Ovary (tissue), 3 donors: ENCODE results near the gene CENPVL1.
"Not testable (repeated sequence)": the region's sequence is repeated elsewhere in the genome, so short reads cannot be mapped to it uniquely, and the experiment has no call there.

Experiments
- CTCF ChIP-seq, 3 donors: fragments of 450-650 bp in 2 of 3; fragments of 200-600 bp in 1 of 3; IDR thresholded peaks; one replicate each; pipeline versions ENCODE4 v1.5.1 to v1.8.0; 2016 to 2022; ENCODE audit warnings: antibody characterized with exemption in 3 of 3, mild to moderate bottlenecking in 1 of 3
- POLR2A ChIP-seq: fragments of 450-650 bp; IDR thresholded peaks from one replicate; pipeline ENCODE4 v1.6.1; 2017; ENCODE audit warnings: antibody characterized with exemption, mild to moderate bottlenecking, moderate library complexity
- donor health status: DM: no; HTN: no; CAD: no.

GRCh38 chrX:51712943-51713647 lies 2.8 kb downstream of the CENPVL1 start:
- TF ChIP-seq CTCF (IDR thresholded peaks at IDR 0.05); POLR2A: not testable (repeated sequence)
